Measurements from ENCODE around the gene NME7. TPM values are rescaled to one million over a fixed set of nuclear protein-coding genes. Genes with fewer than 3 reads are reported as not detected.
A peak's percentile ranks its signal among the peaks of the same experiment; 100 is the strongest.
"Not testable (repeated sequence)": the region's sequence is repeated elsewhere in the genome, so short reads cannot be mapped to it uniquely, and the experiment has no call there.

Gene NME7
- total RNA-seq, 1 donor = 10.5 TPM

- no peak for DNase-seq (ENCODE audit: low read depth in 2 of 3, low spot score in 2 of 3)
Observed at GRCh38 chr1:169345511-169345910, 22.1 kb downstream of the NME7 start.

DNA sequence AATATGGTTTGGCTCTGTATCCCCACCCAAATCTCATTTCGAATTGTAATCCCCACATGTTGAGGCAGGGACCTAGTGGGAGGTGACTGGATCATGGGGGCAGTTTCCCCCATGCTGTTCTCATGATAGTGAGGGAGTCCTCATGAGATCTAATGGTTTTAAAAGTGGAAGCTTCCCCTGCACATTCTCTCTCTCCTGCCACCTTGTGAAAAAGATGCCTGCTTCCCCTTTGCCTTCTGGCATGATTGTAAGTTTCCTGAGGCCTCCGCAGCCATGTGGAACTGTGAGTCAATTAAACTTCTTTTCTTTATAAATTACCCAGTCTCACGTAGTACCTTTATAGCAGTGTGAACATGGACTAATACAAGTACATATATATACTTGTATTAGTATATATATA is 25.5 kb downstream of the NME7 start:
- DNase-seq (ENCODE audit: low read depth in 2 of 3, low spot score in 2 of 3) = peak in 2 of 3 donors; percentile 26 to 84

- no peak for DNase-seq (ENCODE audit: low read depth in 2 of 3, low spot score in 2 of 3)
Observed at GRCh38 chr1:169340882-169341281, 26.7 kb downstream of the NME7 start.

DNA sequence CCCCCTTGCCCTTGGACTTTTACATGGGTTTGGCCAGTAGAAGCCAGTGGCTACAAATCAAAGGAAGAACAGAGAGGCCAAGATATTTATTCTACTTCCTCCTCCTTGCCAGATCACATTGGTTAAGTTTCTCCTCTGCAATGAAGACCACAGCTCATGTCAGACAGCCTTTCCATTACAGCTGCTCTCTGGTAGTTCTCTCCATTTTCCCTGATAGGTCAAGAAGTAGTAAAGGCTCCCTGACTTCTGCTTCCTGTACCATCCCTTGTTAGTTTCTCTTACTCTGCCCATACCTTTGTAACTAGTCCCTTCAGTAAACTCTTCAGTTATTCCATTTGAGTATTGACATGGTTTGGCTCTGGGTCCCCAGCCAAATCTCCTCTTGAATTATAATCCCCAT is 27.8 kb downstream of the NME7 start:
- no peak for DNase-seq (ENCODE audit: low read depth in 2 of 3, low spot score in 2 of 3)

GRCh38 chr1:169338617-169339016 is 29.0 kb downstream of the NME7 start:
- DNase-seq (ENCODE audit: low read depth in 2 of 3, low spot score in 2 of 3) = peak in 2 of 3 donors; percentile 55 to 85

- not testable (repeated sequence) for DNase-seq (ENCODE audit: low read depth in 2 of 3, low spot score in 2 of 3)
Observed at GRCh38 chr1:169336947-169337715, 30.5 kb downstream of the NME7 start.

DNA sequence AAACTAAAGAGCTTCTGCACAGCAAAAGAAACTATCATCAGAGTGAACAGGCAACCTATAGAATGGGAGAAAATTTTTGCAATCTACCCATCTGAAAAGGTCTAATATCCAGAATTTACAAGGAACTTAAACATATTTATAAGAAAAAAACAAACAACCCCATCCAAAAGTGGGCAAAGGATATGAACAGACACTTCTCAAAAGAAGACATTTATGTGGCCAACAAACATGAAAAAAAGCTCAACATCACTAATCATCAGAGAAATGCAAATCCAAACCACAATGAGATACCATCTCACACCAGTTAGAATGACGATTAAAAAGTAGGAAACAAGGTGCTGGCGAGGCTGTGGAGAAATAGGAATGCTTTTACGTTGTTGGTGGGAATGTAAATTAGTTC is 32.9 kb downstream of the NME7 start:
- DNase-seq (ENCODE audit: low read depth in 2 of 3, low spot score in 2 of 3) = not testable (repeated sequence)

DNA sequence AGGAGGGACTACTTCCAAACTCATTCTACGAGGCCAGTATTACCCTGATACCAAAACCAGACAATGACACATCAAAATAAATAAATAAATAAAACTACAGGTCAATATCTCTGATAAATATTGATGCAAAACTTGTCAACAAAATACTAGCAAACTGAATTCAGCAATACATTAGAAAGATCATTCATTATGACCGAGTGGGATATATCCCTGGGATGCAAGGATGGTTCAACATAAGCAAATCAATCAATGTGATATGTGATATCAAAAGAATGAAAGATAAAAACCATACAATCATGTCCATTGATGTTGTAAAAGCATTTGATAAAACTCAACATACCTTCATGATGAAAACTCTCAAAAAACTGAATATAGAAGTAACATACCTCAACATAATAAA is 36.7 kb downstream of the NME7 start:
- DNase-seq (ENCODE audit: low read depth in 2 of 3, low spot score in 2 of 3) = no peak

GRCh38 chr1:169329383-169329782 is 38.2 kb downstream of the NME7 start:
- no peak for DNase-seq (ENCODE audit: low read depth in 2 of 3, low spot score in 2 of 3)

DNA sequence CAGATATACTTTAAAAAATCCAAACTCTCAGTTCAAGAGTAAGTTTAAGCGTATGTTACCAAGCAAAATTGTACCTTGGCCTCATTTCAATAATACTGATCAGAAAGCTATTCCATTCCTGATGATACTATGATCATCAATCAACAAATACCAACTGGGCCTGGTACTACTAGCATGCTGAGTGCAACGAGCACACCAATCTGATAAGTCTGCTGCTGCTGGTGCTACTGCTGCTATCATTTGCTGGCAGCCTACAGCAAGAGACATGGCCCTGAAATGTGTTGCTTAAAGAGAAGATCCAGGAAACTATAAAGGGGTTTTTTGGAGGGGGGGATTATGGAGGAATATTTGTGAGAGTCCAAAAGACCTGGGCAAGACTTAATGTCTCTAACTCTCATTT is 39.7 kb downstream of the NME7 start:
- DNase-seq (ENCODE audit: low read depth in 2 of 3, low spot score in 2 of 3) = no peak

- peak in 2 of 3 donors; percentile 47 to 67 for DNase-seq (ENCODE audit: low read depth in 2 of 3, low spot score in 2 of 3)
Observed at GRCh38 chr1:169326956-169327268, 40.7 kb downstream of the NME7 start.

- peak in 2 of 3 donors; percentile 22 to 34 for DNase-seq (ENCODE audit: low read depth in 2 of 3, low spot score in 2 of 3)
Observed at GRCh38 chr1:169326261-169326955, 41.2 kb downstream of the NME7 start.

DNA sequence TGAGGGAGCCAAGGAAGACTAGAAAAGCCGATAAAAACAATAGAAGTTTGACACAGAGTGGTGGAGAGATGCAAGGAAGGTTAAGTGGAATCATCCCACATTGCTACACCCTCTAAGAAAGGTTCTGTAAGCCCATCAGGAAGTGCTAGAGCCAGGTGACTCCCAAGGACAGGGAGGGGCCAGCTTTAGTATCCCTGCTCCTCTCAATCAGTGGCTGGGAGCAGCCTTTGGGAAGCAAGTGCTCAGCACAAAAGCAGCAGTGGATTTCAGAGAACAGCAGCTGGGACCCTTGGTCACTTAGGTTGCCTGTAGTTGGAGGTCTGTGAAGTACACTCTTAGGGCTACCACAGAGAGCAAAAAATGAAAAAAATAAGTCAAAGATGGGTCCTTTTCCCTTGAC is 42.5 kb downstream of the NME7 start:
- DNase-seq (ENCODE audit: low read depth in 2 of 3, low spot score in 2 of 3) = no peak

- no peak for DNase-seq (ENCODE audit: low read depth in 2 of 3, low spot score in 2 of 3)
Observed at GRCh38 chr1:169322138-169322537, 45.5 kb downstream of the NME7 start.

DNA sequence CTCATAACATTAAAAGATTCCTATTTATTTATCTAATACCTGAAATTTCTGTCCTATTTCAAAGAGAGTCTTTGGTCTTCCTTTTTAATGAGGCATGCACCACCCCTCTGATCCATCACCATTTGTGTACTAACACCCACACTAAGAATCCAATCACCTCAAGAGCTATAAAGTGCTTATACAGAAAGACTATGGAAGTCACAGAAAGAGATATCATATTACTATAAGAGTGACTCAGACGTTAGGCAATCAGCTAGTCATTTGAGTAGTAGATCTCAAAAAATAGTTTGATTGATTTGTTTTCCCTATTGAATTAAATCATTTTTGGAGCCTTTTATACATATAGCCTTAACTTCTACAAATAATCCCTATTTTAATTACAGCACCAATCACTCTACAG is 46.1 kb downstream of the NME7 start:
- DNase-seq (ENCODE audit: low read depth in 2 of 3, low spot score in 2 of 3) = no peak

DNA sequence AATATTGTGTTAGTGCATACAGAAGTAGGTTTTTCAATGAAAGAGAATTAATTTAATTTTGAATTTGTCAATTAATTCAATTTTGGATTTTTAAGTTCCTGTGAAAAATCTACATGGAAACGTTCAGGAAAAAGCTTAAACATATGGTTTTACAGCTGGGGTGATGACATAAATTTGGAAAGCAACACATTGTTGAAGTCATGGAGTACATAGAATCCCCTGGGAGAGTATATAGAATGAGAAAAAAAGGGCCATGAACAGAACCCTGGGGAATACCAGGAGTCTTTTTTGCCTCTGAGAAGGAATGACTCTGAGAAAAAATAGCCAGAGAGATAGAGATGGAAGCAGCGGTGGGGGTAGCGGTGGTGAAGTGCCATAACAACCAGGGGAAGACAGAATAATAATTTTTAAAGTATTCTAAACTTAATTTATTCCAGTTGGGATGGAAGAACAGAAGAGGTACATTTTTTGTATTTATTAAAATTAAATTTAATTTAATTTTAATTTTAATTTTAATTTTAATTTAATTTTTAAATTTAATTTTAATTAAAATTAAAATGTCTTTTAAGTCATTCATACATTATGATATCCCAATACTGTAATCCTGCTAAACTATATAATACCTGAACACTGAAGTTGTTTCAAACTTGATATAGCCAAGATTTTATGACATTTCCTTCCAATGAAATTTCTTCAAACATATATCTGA is 48.9 kb downstream of the NME7 start:
- DNase-seq (ENCODE audit: low read depth in 2 of 3, low spot score in 2 of 3) = no peak

- DNase-seq (ENCODE audit: low read depth in 2 of 3, low spot score in 2 of 3) = no peak
Observed at GRCh38 chr1:169316556-169316955, 51.0 kb downstream of the NME7 start.

- DNase-seq (ENCODE audit: low read depth in 2 of 3, low spot score in 2 of 3) = peak in 2 of 3 donors; percentile 74 to 86
Observed at GRCh38 chr1:169312084-169312954, 55.3 kb downstream of the NME7 start.

DNA sequence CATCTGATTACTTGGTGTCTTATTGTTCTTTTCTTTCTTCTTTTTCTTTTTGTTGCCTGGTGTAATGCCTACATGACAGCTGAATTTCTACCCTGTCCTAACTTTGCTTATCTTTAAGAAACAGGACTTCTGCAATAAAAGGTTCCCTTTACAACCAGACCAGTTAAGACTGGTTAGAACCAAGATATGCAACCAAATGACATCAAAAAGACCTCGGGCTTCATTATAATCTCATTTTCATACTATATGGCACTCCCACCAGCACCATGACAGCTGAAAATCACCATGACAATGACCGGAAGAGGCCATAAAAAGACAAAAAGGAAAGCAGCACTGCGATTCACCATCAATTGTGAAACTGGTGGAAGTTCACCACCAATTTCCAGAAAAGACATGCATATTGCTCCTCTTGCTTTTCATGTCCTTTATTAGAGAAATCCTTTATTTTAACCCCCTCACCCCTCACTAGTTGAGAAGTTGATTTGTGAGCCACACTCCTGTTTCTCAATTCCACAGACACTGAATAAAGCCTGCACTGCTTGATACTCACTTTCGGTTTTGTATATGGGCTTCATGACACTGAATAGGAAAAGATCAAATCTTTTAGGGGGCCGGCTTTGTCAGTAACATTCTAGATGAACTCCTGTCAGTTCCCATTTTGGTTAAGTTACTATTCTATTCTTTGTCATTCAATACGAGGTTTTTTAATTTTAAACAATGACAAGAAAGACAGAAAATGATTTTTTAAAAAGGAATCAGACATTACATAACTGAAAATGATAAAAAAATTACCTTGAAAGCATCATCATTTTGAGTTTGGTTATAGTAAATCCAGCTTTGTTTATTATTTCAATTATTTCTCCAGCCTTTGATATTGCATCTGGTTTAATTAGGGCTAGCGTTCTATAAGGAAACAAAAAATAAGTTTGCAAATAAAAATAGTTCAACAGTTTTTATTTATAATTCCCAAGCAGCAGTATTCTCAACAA is 58.1 kb downstream of the NME7 start:
- peak in 2 of 3 donors; percentile 70 to 92 for DNase-seq (ENCODE audit: low read depth in 2 of 3, low spot score in 2 of 3)

Data from hematopoietic multipotent progenitor cell (in vitro differentiated cells).